Endothelial cell of umbilical vein (primary cell): ENCODE data around the gene NEK6. TPM values are rescaled to one million over a fixed set of nuclear protein-coding genes. Genes with fewer than 3 reads are reported as not detected.

Source experiments
- BruUV-seq: library from RNA; stranded (reverse); fragments of 400-500 nt; replicated peaks from 2 replicates; lab custom pipeline; 2021; lab: Mats Ljungman, UMichigan
- CTCF ChIA-PET: fragments of 300-600, 350-600 bp; sonication (Branson Sonifier 250); formaldehyde crosslinking; loops from one replicate; lab custom pipeline; 2021; ENCODE audit warnings: antibody characterized with exemption, inconsistent platforms; lab: Charles Lee
- POLR2A ChIA-PET: fragments of 300-600, 350-600 bp; sonication (Branson Sonifier 250); formaldehyde crosslinking; loops from one replicate; lab custom pipeline; 2021; ENCODE audit warnings: antibody characterized with exemption, inconsistent platforms; lab: Charles Lee
- DNase-seq: peaks from one replicate; pipeline ENCODE4 v3.0.0-alpha.2; 2011; ENCODE audit warnings: low read depth, low spot score
- FAIRE-seq: peaks from 2 replicates; lab custom pipeline; 2011; peaks lifted over from hg19 to GRCh38; lab: Jason Lieb, UNC
- H2AFZ ChIP-seq: 2 replicates; pipeline ENCODE4 v1.6.0; 2012; ENCODE audit warnings: low read depth, low read length, control low read depth, inconsistent platforms
- H3K27ac ChIP-seq: 2 replicates; pipeline ENCODE4 v1.5.1; 2011; ENCODE audit warnings: low read depth, mild to moderate bottlenecking, control low read depth, low read length, moderate library complexity; ENCODE audit not compliant: insufficient read depth
- H3K27me3 ChIP-seq, 2 experiments: 2 replicates each; pipeline versions ENCODE4 v1.6.0 to v1.6.1; 2011; ENCODE audit warnings: low read length in 2 of 2, mixed read lengths in 1 of 2; ENCODE audit not compliant: control insufficient read depth in 2 of 2, insufficient read depth in 2 of 2
- H3K36me3 ChIP-seq, 2 experiments: 2 replicates in 1 of 2; 3 replicates in 1 of 2; pipeline ENCODE4 v1.5.1; 2011; ENCODE audit warnings: low read length in 2 of 2, mild to moderate bottlenecking in 1 of 2, moderate library complexity in 1 of 2; ENCODE audit not compliant: control insufficient read depth in 2 of 2, insufficient read depth in 2 of 2; ENCODE audit errors: extremely low read depth in 1 of 2
- H3K4me1 ChIP-seq: 3 replicates; pipeline ENCODE4 v1.5.1; 2011; ENCODE audit warnings: mild to moderate bottlenecking, low read length; ENCODE audit not compliant: control insufficient read depth, insufficient read depth; ENCODE audit errors: extremely low read depth
- H3K4me2 ChIP-seq: 2 replicates; pipeline ENCODE4 v1.6.1; 2011; ENCODE audit warnings: low read length, control low read depth, mixed read lengths; ENCODE audit not compliant: insufficient read depth
- H3K4me3 ChIP-seq, 3 experiments: fragments of 200-600 bp in 1 of 3; sonication (generic), shearing (Covaris generic) in 1 of 3; replicated peaks in 1 of 3; 2 replicates each; pipeline ENCODE4 v1.5.1; 2011 to 2016; ENCODE audit warnings: control low read depth in 3 of 3, low read length in 3 of 3, mild to moderate bottlenecking in 2 of 3, inconsistent platforms in 1 of 3, low read depth in 1 of 3, moderate library complexity in 1 of 3; ENCODE audit not compliant: insufficient read depth in 1 of 3
- H3K79me2 ChIP-seq: 2 replicates; pipeline ENCODE4 v1.6.0; 2012; ENCODE audit warnings: low read length, inconsistent platforms; ENCODE audit not compliant: control insufficient read depth, insufficient read depth
- H3K9ac ChIP-seq: replicated peaks from 2 replicates; pipeline ENCODE3; 2011; ENCODE audit warnings: low read length, control low read depth; ENCODE audit not compliant: insufficient read depth; ENCODE audit errors: extremely low read depth
- H3K9me1 ChIP-seq: replicated peaks from 3 replicates; pipeline ENCODE4 v1.6.0; 2011; ENCODE audit warnings: mild to moderate bottlenecking, low read length; ENCODE audit not compliant: control insufficient read depth, insufficient read depth; ENCODE audit errors: extremely low read depth
- H3K9me3 ChIP-seq: replicated peaks from 2 replicates; pipeline ENCODE4 v1.5.1; 2012; ENCODE audit warnings: low read length, inconsistent platforms; ENCODE audit not compliant: control insufficient read depth, insufficient read depth
- H4K20me1 ChIP-seq: replicated peaks from 2 replicates; pipeline ENCODE3; 2011; ENCODE audit warnings: mild to moderate bottlenecking, low read length; ENCODE audit not compliant: control insufficient read depth, insufficient read depth; ENCODE audit errors: extremely low read depth
- EZH2 ChIP-seq: IDR thresholded peaks from 2 replicates; pipeline ENCODE4 v1.6.1; 2012; ENCODE audit warnings: borderline replicate concordance, low read depth, mild to moderate bottlenecking, moderate library complexity, low read length, inconsistent platforms; ENCODE audit not compliant: severe bottlenecking
- FOS ChIP-seq: IDR thresholded peaks from 2 replicates; pipeline ENCODE4 v1.6.1; 2011; ENCODE audit warnings: mild to moderate bottlenecking, low read length, moderate library complexity, borderline replicate concordance; ENCODE audit not compliant: insufficient read depth
- GATA2 ChIP-seq: IDR thresholded peaks from 2 replicates; pipeline ENCODE4 v1.7.0; 2011; ENCODE audit warnings: low read depth, mild to moderate bottlenecking, moderate library complexity, mixed read lengths, low read length; ENCODE audit not compliant: insufficient read length, insufficient read depth
- JUN ChIP-seq: IDR thresholded peaks from 2 replicates; pipeline ENCODE4 v1.6.1; 2011; ENCODE audit warnings: borderline replicate concordance, low read depth; ENCODE audit not compliant: insufficient read length, insufficient read depth
- MYC ChIP-seq: IDR thresholded peaks from one replicate; pipeline ENCODE4 v1.6.1; 2011; ENCODE audit warnings: mild to moderate bottlenecking, low read depth, low read length
- POLR2A ChIP-seq: IDR thresholded peaks from 2 replicates; pipeline ENCODE4 v1.6.1; 2012; ENCODE audit warnings: low read depth, mild to moderate bottlenecking, control low read depth, low read length
- POLR2AphosphoS5 ChIP-seq: IDR thresholded peaks from 2 replicates; pipeline ENCODE4 v1.6.1; 2012; ENCODE audit warnings: low read depth, mild to moderate bottlenecking, control low read depth, low read length, moderate library complexity; ENCODE audit not compliant: insufficient read depth
- dilution Hi-C: fragments of 300-500 bp; cut with MboI; formaldehyde crosslinking; loops from one replicate; pipeline ENCODE4 v1.15.0; 2019; ENCODE audit warnings: low sequenced_read_pairs; ENCODE audit not compliant: extremely low pct_ligation_motif_present
- intact Hi-C: fragments of 100-400 bp; cut with micrococcal nuclease; formaldehyde crosslinking; loops from one replicate; pipeline ENCODE4 v1.10.0; 2022
- polyA plus RNA-seq, 4 experiments: library from polyadenylated mRNA; depleted of rRNA in 3 of 4; stranded (reverse) in 3 of 4; unstranded in 1 of 4; fragments of >200 nt; gene quantifications; 2 replicates each; pipeline versions ENCODE4 v1.2.1 to v1.2.3, GENCODE V29; 2011 to 2012; ENCODE audit warnings: missing spikeins in 1 of 4
- total RNA-seq: library from RNA; stranded (reverse); gene quantifications from 2 replicates; pipeline ENCODE4 v1.2.3, GENCODE V29; 2021

Gene NEK6
- total and polyA plus RNA-seq, 2 donors (not counting 3 experiments of a cell fraction or from before 2014, with no cell fraction given) = 64.3 to 67.1 TPM

GRCh38 chr9:124348363-124348762, 90.6 kb downstream of the NEK6 start:
- H2AFZ ChIP-seq = no peak overlapping the region
- no peaks in the 10 kb centered on the region for H3K79me2 ChIP-seq
- dilution Hi-C loops (no loop called here), intact Hi-C loops (no loop called here)
- no peaks in the 10 kb centered on the region for H3K27me3 ChIP-seq
- peaks cover 10 to 63% of the 10 kb centered on the region in 2 experiments for H3K36me3 ChIP-seq
- POLR2A ChIA-PET = no interaction called here
- TF ChIP-seq POLR2AphosphoS5 = no peak
- TF ChIP-seq POLR2A = no peak
- DNase-seq = no peak
- H4K20me1 ChIP-seq = no peaks in the 10 kb centered on the region
- no peaks in the 10 kb centered on the region for H3K4me1 ChIP-seq
- no peaks in the 10 kb centered on the region for H3K9me3 ChIP-seq
- no peak overlapping the region for H3K4me3 ChIP-seq
- CTCF ChIA-PET = no interaction called here
- H3K4me2 ChIP-seq = no peak overlapping the region
- no peaks in the 10 kb centered on the region for H3K9me1 ChIP-seq
- H3K9ac ChIP-seq = no peak overlapping the region
- FAIRE-seq = no peak
- H3K27ac ChIP-seq = no peak overlapping the region
- no TSS peak for BruUV-seq

DNA sequence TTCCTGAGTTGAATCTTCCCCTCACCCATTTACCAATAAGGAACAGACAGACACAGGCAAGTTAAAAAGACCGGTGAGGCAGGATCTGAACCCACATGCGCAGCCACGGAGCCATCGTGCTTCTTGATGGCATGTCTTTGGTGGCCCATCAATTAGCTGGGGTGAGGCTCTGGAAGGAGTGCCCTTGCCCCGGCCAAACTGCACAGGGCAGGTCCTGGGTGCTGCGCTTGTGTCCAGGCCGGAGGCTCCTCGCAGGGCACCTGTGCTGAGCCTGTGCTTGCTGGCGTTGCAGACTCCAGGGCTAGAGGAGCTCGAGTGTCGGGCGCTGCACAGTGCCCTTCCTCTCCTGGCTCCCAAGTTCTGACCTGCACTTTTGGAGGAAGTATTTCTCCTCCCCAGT, 91.1 kb downstream of the NEK6 start:
- Histone ChIP-seq H3K27ac (no peak overlapping the region), H3K9me1 (no peaks in the 10 kb centered on the region), H3K36me3 (peaks cover 10 to 61% of the 10 kb centered on the region in 2 experiments), H3K4me3 (no peak overlapping the region), H3K79me2 (no peaks in the 10 kb centered on the region), H3K9ac (no peak overlapping the region), H3K4me1 (no peaks in the 10 kb centered on the region), H3K9me3 (no peaks in the 10 kb centered on the region), H4K20me1 (no peaks in the 10 kb centered on the region), H3K4me2 (no peak overlapping the region), H2AFZ (no peak overlapping the region), H3K27me3 (no peaks in the 10 kb centered on the region)
- intact Hi-C loops (no loop called here), dilution Hi-C loops (no loop called here)
- no peak for DNase-seq
- ChIA-PET CTCF (no interaction called here), POLR2A (no interaction called here)
- TF ChIP-seq GATA2 = no peak
- no peak for TF ChIP-seq FOS
- TF ChIP-seq POLR2A = no peak
- TF ChIP-seq EZH2 = no peak
- no peak for TF ChIP-seq MYC
- TF ChIP-seq POLR2AphosphoS5 = no peak
- no peak for TF ChIP-seq JUN
- FAIRE-seq = no peak
- no TSS peak for BruUV-seq
